ENCODE measurements around the gene KRT78.
"Not testable (repeated sequence)": the region's sequence is repeated elsewhere in the genome, so short reads cannot be mapped to it uniquely, and the experiment has no call there.

KRT78 gene

DNA sequence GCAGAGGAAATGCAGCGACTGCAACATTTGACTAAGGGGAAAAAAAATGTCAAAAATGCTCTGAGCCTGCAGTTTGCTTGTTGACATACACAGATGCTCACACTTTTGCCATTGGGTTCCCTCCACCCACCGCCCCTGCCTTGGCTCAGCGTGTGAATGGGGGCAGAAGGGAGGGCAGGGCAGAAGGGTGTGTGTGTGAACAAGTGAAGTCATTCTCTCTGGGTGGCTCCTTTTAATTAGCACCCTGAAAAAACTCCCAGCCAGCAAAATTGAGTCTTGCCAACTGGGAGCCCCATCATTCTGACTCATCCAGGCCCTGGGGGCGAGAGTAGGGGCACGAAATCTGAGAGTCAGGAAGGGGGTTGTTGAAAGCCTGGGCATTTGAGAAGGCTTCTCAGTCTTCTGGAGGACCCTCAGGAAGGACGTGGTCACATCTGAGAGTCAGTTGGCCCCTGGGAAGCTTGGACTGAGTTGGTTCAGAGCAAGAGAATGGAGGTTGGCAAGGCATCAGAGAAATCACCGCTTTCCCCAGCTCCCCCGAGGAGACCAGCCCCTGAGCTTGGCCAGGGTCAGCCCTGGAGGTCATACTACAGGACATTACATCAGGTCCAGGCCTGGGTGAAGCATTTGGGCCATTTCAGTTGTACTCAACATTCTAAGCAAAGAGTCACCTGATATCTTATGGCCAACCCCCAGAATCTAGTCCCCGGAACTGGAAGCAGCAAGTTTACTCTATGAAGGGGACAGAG, 22.7 kb upstream of the KRT78 start:
- no peak for DNase-seq

DNA sequence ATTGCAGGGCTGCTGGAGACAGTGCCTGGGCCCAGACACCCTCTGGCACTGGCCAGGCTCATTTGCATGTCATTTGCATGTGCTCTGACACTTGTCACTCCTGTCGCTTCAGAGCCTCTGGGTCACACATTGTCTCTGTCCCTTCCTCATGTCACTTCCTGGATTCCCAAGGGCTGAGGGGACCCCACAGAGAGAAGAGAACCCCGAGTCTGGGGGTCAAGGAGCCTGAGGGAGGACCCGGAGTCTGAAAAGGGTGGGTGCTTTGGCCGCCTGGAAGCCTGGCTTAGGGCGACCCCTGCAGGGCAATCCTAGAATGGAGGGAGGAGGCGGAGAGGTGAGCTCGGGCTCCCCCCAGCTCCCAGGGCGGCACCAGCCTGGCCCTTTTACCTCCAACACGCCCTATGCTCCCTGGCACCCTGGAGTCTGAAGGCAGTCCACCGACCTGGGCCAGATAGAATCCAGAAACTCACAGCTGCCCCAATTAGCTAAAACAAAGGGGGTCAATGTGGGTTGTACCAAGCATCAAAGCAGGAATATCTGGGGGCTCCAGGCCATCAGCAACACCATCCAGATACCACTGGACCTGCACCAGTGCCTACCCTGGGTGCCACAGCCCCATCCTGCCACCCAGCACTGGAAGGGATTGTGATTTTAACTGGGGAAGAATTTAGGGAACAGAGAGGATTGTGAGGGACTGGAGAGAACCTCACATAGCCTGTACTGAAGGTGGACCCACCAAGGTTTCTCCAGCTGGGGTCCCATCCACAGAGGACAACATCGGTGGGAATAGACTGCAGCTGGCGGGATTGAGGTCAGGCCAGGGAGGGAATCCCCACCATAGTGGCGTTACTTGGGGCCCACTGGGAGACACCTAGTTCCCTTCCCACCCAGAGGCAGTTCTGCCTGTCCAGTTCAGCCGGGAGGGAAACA, 21.8 kb upstream of the KRT78 start:
- DNase-seq, result peak; percentile 44

DNA sequence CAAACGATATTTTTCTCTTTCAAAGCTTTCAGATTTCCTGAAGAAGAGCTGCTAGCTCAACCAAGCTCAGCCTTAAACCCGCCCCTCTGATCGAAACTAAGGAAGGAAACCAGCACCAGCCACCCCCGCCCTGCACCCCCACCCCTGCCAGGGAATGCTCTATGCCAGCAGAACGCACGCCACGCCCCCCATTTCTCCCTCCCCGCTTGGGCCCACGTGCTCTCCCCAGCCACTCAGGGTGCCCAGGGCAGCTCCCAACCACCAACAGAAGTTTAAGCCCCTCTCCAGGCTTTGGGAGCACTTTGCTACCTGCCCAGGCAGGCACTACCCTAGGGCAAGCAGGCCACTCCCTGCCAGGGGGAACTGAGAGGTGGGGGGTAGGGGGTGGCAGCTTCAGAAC, 18.8 kb upstream of the KRT78 start:
- no peak for DNase-seq

DNA sequence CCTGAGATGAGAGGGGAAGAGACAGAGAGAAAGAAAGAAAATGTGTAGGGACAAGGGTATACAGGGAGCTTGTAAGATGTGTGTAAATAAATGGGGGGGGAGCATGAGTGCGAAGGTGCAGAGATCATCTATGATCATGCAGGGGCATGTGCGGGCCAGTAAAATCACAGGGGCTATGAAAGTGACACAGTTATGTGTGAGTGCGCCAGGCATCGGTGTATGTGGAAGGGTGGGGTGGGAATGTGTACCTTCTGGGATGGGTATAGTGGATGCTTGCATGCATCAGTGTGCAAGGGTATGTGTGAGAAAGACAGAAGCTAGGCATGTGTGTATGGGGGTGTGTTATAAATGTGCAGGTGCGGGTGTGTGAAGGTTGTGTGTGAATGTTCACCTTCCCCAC, 18.4 kb upstream of the KRT78 start:
- DNase-seq, result no peak

DNA sequence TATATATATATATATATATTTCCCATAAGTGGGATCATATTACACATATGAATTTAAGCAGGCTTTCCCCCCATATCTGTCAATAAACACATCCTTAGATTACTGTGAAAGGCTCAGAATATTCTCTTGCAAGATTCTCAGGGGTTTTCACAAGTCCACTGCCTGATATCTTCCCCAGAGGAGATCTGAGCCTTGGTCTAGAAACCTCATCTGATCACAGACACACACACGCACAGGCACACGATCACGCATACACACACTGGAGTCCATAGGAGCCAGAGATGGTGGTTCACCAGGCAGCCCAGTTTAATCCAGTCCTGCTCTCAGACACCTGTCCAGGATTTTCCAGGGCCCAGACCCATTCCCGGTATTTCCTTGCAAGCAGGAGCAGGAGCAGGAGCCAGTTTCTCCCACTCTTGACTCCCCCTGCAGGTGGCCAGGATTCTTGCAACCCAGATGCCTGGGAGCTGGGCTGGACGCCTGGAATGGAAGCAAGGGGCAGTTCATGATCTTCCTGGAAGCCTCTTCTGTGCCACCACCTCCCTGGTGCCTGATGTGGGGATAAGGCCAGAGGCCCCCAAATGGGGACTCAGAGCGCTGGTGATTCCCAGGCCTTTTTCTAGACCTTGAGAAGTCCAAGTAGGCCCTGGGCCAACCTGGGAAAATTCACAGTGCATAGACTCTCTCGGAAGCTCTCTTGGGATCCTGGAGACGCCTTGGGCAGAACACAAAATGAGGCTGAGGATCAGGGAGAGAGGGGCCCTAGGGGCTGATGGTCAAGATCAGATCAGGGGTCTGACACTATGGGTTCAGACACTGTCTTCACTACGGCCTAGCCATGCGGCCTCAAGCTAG, 16.5 kb upstream of the KRT78 start:
- DNase-seq, result peak; percentile 21

GRCh38 chr12:52862023-52862422, 13.2 kb upstream of the KRT78 start:
- no peak for DNase-seq

- DNase-seq, result no peak
Measured at GRCh38 chr12:52861511-52861910, 12.7 kb upstream of the KRT78 start.

DNA sequence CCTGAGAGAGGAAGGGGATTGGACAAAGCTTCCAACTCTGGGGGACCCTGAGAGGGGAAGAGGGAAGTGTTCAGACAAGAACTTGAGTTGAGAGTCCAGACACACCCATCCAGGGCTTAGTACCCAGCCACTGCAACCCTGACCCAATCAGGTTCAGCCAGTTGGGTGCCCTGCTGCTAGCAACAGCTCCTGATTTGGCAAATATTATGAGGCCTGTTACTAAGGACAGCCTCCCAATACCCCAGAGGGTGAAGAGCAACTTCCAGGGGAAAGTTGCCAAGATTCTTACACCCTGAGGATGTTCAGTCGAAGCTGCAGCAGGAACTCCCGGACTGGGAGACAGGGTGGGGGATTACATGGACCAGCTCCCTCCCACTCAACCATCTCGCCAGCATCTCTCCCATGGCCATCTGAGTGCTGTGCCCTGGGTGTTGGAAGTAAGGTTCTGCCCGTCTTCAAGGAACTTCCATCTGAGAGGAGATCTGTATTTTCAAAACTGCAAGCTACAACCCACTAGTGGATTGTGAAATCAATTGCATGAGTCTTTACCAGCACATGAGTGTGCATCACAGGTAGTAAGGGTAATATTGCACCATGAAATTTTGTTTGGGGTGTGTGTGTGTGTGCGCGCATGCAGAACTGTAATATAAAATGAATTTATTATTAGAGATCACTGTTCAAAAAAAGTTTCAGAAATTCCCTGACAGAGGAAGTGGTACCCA, 11.5 kb upstream of the KRT78 start:
- no peak for DNase-seq

DNA sequence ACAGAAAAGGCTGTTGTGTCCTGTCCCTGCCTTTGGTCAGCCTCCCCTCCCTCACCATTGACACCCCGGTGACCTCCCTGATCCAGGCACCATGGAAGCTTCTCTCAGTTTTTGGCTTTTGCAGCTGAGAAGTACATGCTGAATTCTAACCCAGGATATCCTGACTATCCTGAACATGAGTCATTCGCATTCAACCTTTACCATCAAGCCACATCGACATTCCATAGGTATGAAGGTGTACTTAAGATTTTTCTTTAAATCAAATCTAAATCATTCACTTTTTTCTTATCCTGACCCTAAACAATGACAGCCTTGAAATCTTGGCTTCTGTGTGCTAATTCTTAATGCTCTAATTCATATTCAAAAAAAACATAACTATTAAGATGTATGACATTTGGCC, 8.7 kb upstream of the KRT78 start:
- DNase-seq, result no peak

- no peak for DNase-seq
Measured at GRCh38 chr12:52856787-52857186, 8.0 kb upstream of the KRT78 start.

DNA sequence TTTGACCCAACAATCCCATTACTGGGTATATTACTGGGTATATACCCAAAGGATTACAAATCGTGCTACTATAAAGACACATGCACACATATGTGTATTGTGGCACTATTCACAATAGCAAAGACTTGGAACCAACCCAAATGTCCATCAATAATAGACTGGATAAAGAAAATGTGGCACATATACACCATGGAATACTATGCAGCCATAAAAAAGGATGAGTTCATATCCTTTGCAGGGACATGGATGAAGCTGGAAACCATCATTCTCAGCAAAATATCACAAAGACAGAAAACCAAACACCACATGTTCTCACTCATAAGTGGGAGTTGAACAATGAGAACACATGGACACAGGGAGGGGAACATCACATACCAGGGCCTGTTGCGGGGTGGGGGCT, 7.3 kb upstream of the KRT78 start:
- DNase-seq, result not testable (repeated sequence)

DNA sequence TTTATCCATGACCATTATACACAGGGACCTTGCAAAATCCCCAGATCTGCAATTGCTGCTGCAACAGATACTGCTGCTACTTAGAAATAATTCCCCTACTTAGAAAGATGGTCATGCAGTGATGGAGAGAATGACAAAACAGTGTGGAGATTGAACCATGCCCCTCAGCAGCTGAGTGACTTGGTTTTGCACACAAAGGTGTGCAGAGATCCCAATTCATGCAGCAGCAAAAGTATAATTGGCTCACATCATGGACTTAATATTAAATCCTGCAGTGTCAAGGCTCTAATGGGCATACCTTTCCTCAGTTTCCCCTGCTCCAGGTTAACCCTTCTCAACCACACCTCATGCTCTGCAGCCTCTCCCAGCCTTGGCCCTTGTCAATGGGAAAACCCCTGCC, 3.0 kb upstream of the KRT78 start:
- no peak for DNase-seq

DNA sequence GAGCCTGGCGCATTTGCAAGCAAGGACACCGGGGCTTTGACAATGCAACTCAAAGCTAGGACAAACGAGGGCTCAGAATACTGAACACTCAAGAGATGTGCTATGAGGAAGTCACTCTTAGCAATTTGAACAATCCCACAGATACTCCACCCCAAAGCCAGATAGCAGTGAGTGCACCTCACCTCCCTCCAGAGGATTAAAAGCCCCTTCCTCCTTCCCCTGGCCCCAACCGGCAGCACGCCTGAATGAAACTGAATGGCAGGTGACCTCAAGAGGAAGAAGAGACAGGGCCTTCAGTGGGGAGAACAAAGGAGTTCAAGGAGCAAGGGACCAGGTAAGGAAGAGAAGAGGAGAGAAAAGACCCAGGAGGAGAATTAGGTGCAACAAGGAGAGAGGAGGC, 1.9 kb upstream of the KRT78 start:
- DNase-seq, result no peak

DNA sequence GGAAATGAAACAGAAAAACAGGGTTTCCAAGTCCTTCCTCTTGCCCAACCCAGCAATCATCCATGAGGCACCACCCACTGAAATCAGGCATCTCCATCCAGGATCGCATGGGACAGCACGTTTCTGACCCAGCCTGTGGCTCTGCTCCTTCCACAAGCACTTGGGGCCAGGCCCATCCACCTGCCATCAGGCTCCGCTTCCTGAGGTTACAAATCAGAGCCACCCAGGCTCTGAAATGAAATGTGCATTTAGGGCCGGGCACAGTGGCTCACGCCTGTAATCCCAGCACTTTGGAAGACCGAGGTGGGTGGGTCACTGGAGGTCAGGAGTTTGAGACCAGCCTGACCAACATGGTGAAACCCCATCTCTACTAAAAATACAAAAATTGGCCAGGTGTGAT, 717 bp upstream of the KRT78 start:
- DNase-seq, result no peak

- DNase-seq, result no peak
Measured at GRCh38 chr12:52847335-52848102, 1.3 kb downstream of the KRT78 start.

DNA sequence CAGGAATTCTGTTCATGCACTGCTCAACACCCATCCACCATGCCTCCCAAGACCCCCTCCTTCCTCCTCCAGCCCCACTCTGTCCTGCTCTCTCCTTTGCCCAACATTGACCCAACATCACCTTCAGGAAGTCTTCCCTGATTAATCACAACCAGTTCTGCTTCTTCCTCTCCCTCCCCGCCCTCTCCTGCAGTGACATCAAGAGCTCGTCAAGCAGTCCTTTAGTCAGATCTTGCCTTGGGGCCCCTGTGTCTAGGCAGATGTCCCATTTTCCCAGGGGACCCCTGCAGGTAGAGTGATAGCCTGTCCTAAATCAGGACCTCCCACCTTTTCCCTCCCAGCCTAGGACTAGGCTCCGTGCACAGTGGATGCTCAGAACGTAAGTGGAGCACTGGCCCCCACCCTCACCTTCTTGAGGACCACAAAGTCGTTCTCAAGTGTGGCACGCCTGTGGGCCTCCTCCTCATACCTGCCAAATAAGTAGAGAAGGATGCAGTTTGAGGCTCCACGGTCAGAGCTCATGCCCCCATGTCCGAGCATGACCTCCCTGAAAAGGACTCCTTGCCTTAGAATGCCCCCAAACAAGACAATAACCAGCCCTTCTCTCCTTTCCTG, 2.3 kb downstream of the KRT78 start:
- DNase-seq, result no peak

- no peak for DNase-seq
Measured at GRCh38 chr12:52845946-52846345, 2.8 kb downstream of the KRT78 start.

DNA sequence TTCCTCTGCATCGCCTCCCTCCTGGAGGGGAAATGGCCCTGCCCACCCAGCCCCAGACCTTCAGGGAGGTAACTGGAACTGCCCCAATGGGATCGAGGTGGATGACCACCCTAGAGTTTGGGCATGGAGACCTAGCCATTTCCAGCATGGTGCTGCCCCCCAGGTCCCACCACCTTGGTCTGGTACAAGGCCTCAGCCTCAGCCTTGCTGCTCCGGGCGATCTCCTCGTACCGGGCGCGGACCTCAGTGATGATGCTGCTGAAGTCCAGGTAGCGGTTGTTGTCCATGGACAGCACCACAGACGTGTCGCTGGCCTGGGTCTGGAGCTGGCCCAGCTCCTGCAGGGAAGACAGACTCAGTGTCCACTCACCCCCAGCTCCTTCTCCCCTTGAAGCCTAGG, 4.4 kb downstream of the KRT78 start:
- DNase-seq, result no peak

GRCh38 chr12:52839436-52840105, 9.2 kb downstream of the KRT78 start:
- no peak for DNase-seq

DNA sequence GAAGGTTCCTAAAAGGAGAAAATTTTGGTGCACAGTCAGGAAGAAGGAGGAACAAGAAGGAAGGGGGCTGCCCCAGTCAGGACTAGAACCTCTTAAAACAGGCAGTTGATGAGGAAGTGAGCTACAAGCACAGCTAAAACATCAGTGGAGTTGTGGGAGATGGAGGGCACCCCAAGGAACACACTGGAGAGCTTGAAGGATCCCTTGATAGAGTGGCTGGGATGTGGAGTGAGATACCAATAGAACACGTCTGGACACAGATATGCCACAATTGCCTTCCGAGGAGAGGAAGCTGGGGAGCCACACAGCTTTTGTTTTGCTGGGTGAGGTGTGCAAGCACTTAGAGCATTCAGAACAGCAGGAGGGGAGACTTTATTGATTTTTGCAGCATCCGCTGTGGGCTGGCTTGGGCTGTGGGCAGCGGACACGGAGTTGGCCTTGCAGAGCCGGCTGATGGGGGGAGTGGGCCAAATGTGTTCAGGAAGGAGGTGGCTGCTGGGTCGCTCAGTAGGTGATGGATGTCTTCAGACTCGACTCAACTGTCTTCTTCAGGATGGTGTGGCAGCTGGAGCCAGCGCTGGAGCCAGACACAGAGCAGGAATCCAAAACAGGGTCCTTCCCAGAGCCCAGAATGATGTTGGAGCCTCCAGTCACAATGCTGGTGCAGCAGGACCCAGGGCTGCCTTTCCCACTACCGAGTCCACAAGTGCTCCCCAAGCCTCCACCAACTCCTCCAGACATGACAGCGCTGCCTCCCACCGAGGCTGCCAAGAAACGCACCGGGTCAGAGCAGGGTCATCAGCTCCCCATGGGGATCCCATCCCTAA, 10.0 kb downstream of the KRT78 start:
- DNase-seq, result no peak
